HG02610 (cell line): ENCODE results near the gene KSR1.
"Not testable (repeated sequence)": the region's sequence is repeated elsewhere in the genome, so short reads cannot be mapped to it uniquely, and the experiment has no call there.

Experiments
- ATAC-seq: cut with Tn5 transposase; IDR thresholded peaks from one replicate; pipeline ENCODE4 v1.9.1; 2021; ENCODE audit warnings: mild to moderate bottlenecking, moderate library complexity; ENCODE audit not compliant: unreplicated experiment

Gene KSR1

GRCh38 chr17:27491713-27492190 is 35.5 kb downstream of the KSR1 start:
- ATAC-seq = no peak

- ATAC-seq = no peak
Observed at GRCh38 chr17:27492470-27492869, 36.2 kb downstream of the KSR1 start.

- no peak for ATAC-seq
Observed at GRCh38 chr17:27493088-27493487, 36.8 kb downstream of the KSR1 start.

GRCh38 chr17:27494192-27495091 is 38.2 kb downstream of the KSR1 start:
- ATAC-seq = no peak

GRCh38 chr17:27495460-27495859 is 39.2 kb downstream of the KSR1 start:
- peak; percentile 59 for ATAC-seq

GRCh38 chr17:27496005-27496404 is 39.8 kb downstream of the KSR1 start:
- ATAC-seq = peak; percentile 40

GRCh38 chr17:27496437-27496943 is 40.2 kb downstream of the KSR1 start:
- peak; percentile 47 for ATAC-seq

- no peak for ATAC-seq
Observed at GRCh38 chr17:27496971-27497370, 40.7 kb downstream of the KSR1 start.

GRCh38 chr17:27497696-27498095 is 41.4 kb downstream of the KSR1 start:
- ATAC-seq = no peak

GRCh38 chr17:27498615-27499309 is 42.5 kb downstream of the KSR1 start:
- no peak for ATAC-seq

GRCh38 chr17:27499451-27500265 is 43.4 kb downstream of the KSR1 start:
- no peak for ATAC-seq

- ATAC-seq = not testable (repeated sequence)
Observed at GRCh38 chr17:27501338-27501737, 45.1 kb downstream of the KSR1 start.

- ATAC-seq = no peak
Observed at GRCh38 chr17:27502526-27503324, 46.5 kb downstream of the KSR1 start.

GRCh38 chr17:27503611-27504010 is 47.4 kb downstream of the KSR1 start:
- ATAC-seq = no peak

- no peak for ATAC-seq
Observed at GRCh38 chr17:27504188-27504995, 48.1 kb downstream of the KSR1 start.

GRCh38 chr17:27506348-27507218 is 50.3 kb downstream of the KSR1 start:
- ATAC-seq = peak; percentile 71

- ATAC-seq = no peak
Observed at GRCh38 chr17:27511168-27511883, 55.1 kb downstream of the KSR1 start.

- ATAC-seq = no peak
Observed at GRCh38 chr17:27512031-27512430, 55.8 kb downstream of the KSR1 start.
